Psoas muscle (tissue), 8 donors: ENCODE results near the gene ORAI2. TPM values are rescaled to one million over a fixed set of nuclear protein-coding genes. Genes with fewer than 3 reads are reported as not detected.

Experiments
- ATAC-seq, 4 donors: fragments of 200-7000 bp; cut with Tn5 transposase; one replicate each; pipeline ENCODE4 v1.9.1; 2020; ENCODE audit warnings: moderate library complexity in 3 of 4, mild to moderate bottlenecking in 2 of 4
- DNase-seq, 2 donors: peaks; one replicate each; pipeline ENCODE4 v3.0.0-alpha.2; 2020
- H3K27ac ChIP-seq: fragments of 200-600 bp; one replicate; pipeline ENCODE4 v1.8.0; 2022
- H3K27me3 ChIP-seq, 3 donors: fragments of 200-600 bp in 1 of 3; one replicate each; pipeline versions ENCODE4 v1.6.1 to v1.8.0; 2013 to 2022; ENCODE audit warnings: low read length in 2 of 3, mild to moderate bottlenecking in 2 of 3, moderate library complexity in 1 of 3; ENCODE audit not compliant: insufficient read depth in 3 of 3
- H3K36me3 ChIP-seq, 2 donors: fragments of 200-600 bp in 1 of 2; one replicate each; pipeline versions ENCODE4 v1.6.1 to v1.8.0; 2013 to 2022; ENCODE audit warnings: low read depth in 1 of 2, mild to moderate bottlenecking in 1 of 2, moderate library complexity in 1 of 2; ENCODE audit not compliant: insufficient read depth in 1 of 2
- H3K4me1 ChIP-seq: fragments of 200-600 bp; one replicate; pipeline ENCODE4 v1.8.0; 2022
- H3K4me3 ChIP-seq: fragments of 200-600 bp; one replicate; pipeline ENCODE4 v1.8.0; 2022; ENCODE audit warnings: mild to moderate bottlenecking
- H3K9me3 ChIP-seq: fragments of 200-600 bp; one replicate; pipeline ENCODE4 v1.8.0; 2022
- CTCF ChIP-seq: fragments of 200-600 bp; IDR thresholded peaks from one replicate; pipeline ENCODE4 v1.8.0; 2022; ENCODE audit warnings: antibody characterized with exemption
- WGBS, 3 donors: extraction: QIAGEN DNeasy Blood & Tissue Kit; methylation state at CpG; one replicate each; pipeline versions ENCODE4 v1.1.6 to v1.1.7; 2013; 5-methylcytosine and 5-hydroxymethylcytosine counted together
- intact Hi-C, 2 donors: fragments of 100-400 bp; cut with DNase I; formaldehyde crosslinking; loops; one replicate each; pipeline versions ENCODE4 v1.11.0 to v1.14.2; 2022
- polyA plus RNA-seq, 3 donors: library from polyadenylated mRNA; stranded (reverse); fragments of 200-250 nt; gene quantifications; one replicate each; pipeline ENCODE4 v1.2.3, GENCODE V29; 2013
- total RNA-seq, 4 donors: library from RNA; stranded (reverse); fragmentation: NEBNext Ultra II Directional in 2 of 4; extraction: Animal tissue kit (Norgen Biotek cat#: 25700) in 2 of 4; gene quantifications; one replicate each; pipeline versions ENCODE4 v1.2.1 to v1.2.4, GENCODE V29; 2021 to 2023
- donor health status: healthy with polysubstance abuse.
- donor health status: DM: no; HTN: no; CAD: no; lungs with moderate emphysema.
- donor health status: Bipolar disorder and iron deficiency.
- donor health status: healthy.
- donor health status: DM: yes; HTN: yes; CAD: no.
- donor health status: DM: no; HTN: no; CAD: no.
- donor health status: DM: no; HTN: no; CAD: no.
- donor health status: DM: yes; HTN: yes; CAD: no.

Gene ORAI2
- total and polyA plus RNA-seq, 7 donors: 1.3 to 4.4 (median 2.1) TPM

- no peak for ATAC-seq
- no peaks in the 10 kb centered on the region for H3K9me3 ChIP-seq
- H3K4me1 ChIP-seq: no peaks in the 10 kb centered on the region
- 59 to 73% (median 60%) methylated on average over 12 of the region's 12 CpGs for WGBS, 3 donors
- no peak overlapping the region for H3K4me3 ChIP-seq
- no peak overlapping the region for H3K27ac ChIP-seq
- intact Hi-C loops: no loop called here
- H3K36me3 ChIP-seq: peaks cover 2 to 68% of the 10 kb centered on the region in 2 donors
- no peak for TF ChIP-seq CTCF
- DNase-seq: no peak
- H3K27me3 ChIP-seq: no peaks in the 10 kb centered on the region
Measured at GRCh38 chr7:102424129-102424551, 9.2 kb upstream of the ORAI2 start.

GRCh38 chr7:102424787-102425218, 8.6 kb upstream of the ORAI2 start:
- H3K27ac ChIP-seq: no peak overlapping the region
- no peaks in the 10 kb centered on the region for H3K9me3 ChIP-seq
- ATAC-seq (no peak), DNase-seq (no peak)
- intact Hi-C loops: no loop called here
- 75 to 86% (median 85%) methylated on average over 13 of the region's 13 CpGs for WGBS, 3 donors
- TF ChIP-seq CTCF: no peak
- H3K4me1 ChIP-seq: no peaks in the 10 kb centered on the region
- H3K27me3 ChIP-seq: no peaks in the 10 kb centered on the region
- H3K4me3 ChIP-seq: no peak overlapping the region
- H3K36me3 ChIP-seq: peaks cover 2 to 64% of the 10 kb centered on the region in 2 donors

GRCh38 chr7:102425639-102426267, 7.6 kb upstream of the ORAI2 start:
- ATAC-seq (peak; percentile 30 to 51 (median 34)), DNase-seq (peak; percentile 39 to 69)
- no peaks in the 10 kb centered on the region for H3K4me1 ChIP-seq
- intact Hi-C loops: no loop called here
- H3K27ac ChIP-seq: no peak overlapping the region
- H3K36me3 ChIP-seq: peaks cover 2 to 61% of the 10 kb centered on the region in 2 donors
- no peaks in the 10 kb centered on the region for H3K27me3 ChIP-seq
- WGBS, 3 donors: 66 to 70% (median 69%) methylated on average over 21 to 25 of the region's 25 CpGs
- no peaks in the 10 kb centered on the region for H3K9me3 ChIP-seq
- TF ChIP-seq CTCF: no peak
- no peak overlapping the region for H3K4me3 ChIP-seq

GRCh38 chr7:102426268-102427018, 6.9 kb upstream of the ORAI2 start:
- TF ChIP-seq CTCF: no peak
- no peaks in the 10 kb centered on the region for H3K4me1 ChIP-seq
- H3K27ac ChIP-seq: peak overlapping the region; percentile 1
- no peaks in the 10 kb centered on the region for H3K27me3 ChIP-seq
- peaks cover 2 to 54% of the 10 kb centered on the region in 2 donors for H3K36me3 ChIP-seq
- H3K4me3 ChIP-seq: no peak overlapping the region
- no peaks in the 10 kb centered on the region for H3K9me3 ChIP-seq
- 83 to 87% (median 83%) methylated on average over 16 of the region's 16 CpGs for WGBS, 3 donors
- DNase-seq (no peak), ATAC-seq (no peak)
- intact Hi-C loops: no loop called here
